NOMO-1 treated with DMSO at 0.1 percent for 48 hours (cell line): Measurements from ENCODE around the gene PDIK1L.

Source experiments
- DNase-seq: peaks from one replicate; lab custom pipeline; 2025; ENCODE audit not compliant: unreplicated experiment; lab: John Stamatoyannopoulos, UW

Gene PDIK1L

DNA sequence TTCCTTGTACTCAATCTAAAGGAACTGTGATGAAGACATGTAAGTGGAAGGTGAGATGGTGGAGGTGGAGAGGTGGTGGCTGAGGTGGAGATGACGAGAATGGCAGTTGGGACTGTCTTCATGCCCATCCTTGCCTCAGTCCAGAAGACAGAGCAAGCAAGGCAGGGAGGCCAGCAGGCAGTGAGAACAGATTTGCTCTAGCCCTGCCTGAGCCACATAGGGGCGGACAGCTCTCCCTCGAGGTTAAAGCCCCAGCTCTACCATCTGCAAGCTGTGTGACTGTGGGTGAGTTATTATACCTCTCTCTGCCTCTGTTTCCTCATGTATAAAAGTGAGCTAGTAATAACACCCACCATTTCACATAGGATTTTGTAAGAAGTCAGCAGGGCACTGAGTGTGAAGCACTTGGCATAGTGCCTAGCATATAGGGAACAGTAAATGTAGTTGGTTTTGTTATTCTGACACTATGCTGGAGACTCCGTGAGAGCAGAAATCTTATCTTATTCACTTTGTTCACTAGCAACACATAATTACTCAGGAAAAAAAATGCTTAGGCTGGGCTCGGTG lies 42.4 kb downstream of the PDIK1L start:
- no peak for DNase-seq

DNA sequence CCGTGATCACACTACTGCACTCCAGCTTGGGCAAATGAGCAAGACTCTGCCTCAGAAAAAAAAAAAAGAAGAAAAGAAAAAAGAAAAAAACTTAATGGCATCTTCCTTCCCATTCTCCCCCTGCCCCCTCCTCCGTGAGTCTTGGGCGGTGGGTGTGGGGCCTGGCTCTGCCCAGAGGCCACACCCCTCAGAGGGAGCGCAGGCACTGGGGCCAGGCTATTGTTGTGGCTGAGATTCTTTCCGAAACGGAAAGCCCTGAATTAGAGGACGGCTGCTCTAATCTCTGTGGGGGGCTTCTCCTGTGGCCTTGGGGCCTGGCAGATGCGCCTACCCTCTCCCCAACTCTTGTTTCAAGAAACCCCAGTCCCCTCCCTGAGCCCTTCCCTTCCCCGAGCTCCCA lies 43.1 kb downstream of the PDIK1L start:
- DNase-seq = no peak

DNA sequence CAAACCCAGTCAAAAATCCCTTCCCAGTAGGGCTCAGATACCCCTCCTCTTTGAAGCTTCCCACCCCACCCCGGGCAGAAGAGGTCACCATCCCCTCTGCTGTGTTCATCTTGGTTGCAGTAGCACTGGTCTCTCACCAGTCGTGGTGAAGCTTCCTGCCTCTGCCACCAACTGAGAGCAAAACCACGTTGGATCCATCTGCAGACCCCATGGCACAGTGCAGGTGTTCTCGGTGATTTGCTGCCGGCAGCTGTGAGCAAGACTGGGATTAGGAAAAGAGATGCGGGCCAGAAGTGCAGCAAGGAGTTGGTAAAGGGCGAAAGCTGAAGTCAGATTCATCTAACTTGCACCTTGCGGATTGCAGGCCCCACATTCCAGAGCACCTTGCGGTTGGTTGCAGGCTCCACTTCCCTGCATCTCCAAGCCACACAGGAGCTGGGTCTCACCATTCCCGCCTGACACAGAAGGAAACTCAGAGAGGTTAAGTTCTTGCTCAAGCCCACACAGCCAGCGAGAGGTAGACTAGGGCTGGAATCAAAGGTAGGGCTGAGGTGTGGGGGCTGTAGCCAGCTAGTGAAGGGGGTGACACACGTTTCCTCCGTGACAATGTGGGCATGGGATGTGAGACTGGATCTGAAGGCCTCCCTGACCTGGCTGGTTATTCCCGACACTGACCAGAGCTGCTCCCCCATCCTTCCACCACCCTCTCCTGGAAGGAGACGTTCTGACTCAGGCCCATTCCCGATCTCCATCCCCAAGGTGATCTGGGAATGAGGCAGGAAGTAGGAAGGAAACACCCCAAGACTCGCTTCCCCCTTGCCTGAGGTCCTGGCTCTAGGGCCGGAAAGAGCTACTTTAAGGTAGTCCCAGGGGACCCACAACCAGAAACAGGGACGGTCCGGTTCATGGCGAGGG lies 44.0 kb downstream of the PDIK1L start:
- no peak for DNase-seq

DNA sequence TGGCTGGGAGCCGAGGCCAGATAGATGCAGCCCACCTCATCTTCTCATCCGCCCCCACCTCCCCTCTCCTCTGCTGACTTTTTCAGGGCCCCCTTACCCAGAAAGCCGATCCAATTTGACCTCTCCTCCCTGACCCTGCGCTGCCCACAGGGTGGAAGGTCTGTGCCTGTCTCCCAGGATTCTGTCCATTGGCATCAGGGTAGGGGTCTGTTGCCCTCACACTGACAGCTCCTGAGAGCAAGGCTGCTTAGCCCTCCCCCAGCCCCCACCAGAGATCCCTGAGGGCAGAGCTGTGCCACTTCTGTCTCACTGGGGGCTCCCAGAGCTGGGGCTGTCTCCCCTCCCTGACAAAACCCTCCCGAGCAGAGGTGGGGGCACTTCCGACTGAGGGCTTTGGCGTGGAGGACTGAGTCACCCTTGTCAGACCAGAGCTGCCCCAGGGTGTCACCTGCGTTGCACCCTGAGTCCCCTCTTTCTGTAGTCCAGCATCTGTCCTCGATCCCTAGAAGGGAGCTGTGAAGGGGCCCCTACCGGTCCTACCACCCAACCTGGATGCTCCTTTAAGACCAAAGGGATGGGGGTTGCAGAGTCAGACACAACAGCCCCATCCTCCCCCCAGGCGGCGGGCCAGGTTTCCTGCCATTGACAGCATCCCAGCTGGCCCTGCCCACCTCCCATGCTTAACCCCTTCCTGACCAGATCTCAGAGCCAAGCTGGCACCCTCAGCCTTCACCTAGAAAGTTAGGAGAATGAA lies 44.8 kb downstream of the PDIK1L start:
- no peak for DNase-seq

DNA sequence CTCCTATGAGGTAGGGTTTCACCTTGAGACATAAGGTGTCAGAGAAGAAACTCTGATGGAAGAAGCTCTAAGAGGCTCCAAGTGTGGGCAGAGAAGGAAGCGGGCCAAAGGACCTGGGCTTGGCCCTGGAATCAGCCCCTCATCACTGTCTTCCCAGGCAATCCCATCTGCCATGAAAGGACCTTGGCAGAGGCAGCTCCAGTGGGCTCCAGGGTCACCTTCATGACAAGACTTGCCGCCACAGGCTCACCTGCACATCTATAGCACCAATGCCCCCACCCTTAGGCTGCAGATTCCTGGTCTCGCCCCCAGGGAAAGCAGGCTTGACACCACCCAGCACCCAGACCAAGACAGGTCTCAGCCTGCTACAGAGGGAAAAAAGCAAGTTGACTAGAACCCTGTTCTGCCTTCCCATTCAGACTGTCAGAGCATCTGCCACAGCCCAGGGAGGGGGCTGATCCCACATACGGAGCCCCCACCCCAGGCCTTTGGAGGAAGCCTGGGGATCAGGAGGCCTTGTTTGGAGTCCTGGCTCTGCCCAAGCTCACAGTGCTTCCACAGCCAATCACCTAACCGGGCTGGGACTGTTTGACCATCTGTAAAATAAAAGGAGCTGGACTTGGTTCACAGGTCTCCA lies 46.8 kb downstream of the PDIK1L start:
- DNase-seq = no peak

DNA sequence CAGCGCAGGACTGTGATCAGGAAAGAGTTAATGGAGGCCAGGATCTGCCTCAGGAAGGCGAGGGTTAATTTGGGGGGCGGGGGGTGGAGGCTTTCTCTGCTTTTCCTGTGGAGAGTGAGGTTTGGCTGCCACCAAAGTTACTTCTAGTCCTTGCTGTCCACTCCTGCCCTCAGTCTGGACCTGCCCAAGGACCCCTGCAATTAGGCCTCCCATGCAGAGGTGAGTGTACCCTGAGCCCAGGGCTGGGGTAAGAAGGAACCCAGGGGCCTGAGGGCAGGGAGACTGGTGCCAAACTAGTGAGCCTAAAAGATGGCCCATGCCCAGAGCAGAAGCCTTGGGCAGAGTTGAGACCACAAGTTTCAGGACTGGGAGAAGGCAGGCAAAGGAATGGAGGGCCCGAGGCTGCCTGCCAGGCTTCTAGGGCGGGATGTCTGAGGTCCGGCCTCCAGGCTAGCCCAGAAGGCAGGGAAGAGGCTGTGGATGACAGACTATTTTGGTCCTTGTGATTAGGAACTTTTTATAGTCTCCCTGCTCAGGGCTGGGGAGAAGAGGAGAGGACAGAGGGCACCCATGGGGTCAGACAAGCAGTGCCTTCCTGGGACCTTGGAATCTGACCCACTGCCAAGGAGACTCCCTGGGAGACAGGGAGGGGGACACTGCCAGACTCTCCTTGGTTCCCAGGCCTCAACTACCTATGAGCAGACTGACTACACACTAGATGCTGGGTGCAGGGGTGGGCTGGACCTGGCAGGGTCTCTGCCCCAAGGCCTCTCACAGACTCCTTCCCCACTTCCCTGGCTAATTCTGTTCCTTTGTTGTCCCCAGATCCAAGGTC lies 47.5 kb downstream of the PDIK1L start, which contains the start of gene FAM110D:
Gene FAM110D (plus strand): TSS at position 172 of the 835 bp plus-strand sequence. CDS start 2,213 bp downstream, outside the sequence.
- no peak for DNase-seq

DNA sequence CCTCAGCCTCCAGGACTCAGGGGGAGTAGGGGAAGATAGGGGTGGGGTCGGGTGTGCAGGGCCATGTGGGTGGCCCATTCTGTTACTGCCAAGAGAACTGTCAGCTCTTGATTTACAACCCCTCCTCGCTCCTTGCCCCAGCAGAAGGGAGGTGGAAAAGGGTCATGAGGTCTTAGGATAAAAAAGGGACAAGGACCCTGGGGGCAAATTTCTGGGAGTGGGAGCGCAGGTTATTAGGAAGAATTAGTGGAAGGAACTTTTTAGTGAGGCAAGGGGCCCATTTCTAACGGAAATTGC lies 48.1 kb downstream of the PDIK1L start:
- no peak for DNase-seq

DNA sequence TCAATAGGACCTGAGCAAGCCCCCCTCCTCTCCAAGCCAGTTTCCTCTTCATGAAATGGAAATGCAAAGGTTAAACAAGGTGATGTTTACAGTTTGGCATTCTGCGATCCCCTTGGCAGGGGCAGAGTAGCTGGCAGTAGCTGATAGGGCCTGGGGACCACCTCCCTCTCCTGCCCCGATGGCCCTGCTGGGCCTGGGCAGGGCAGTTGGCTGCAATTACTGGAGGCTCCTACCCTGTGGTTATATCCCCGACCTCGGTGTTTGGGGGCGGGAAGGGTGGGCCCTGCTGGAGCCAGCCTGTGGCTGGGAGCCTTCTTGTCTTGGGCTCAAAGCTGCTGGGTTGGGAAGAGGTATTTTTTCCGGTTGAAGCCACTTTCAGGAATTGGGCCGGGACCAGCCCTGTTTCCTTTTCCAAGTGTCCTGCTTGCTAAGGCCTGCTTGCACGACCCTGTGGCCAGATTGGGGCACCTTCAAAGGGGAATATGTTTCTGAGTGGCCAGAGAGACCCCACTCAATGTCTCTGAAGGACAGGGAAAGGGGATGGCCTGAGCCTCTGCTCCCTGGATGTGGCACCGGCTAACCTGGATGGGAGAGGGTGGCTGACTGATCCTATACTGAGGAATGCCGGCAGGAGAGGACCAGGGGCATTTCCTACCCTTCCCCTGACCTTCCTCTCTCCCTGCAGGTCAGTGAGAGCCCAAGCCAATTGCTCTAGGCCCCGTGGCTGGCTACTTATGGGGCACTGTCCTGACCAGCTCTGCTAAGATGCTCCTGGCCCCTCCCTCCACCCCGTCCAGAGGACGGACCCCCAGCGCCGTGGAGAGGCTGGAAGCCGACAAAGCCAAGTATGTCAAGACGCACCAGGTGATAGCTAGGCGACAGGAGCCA lies 49.1 kb downstream of the PDIK1L start:
- DNase-seq = no peak

DNA sequence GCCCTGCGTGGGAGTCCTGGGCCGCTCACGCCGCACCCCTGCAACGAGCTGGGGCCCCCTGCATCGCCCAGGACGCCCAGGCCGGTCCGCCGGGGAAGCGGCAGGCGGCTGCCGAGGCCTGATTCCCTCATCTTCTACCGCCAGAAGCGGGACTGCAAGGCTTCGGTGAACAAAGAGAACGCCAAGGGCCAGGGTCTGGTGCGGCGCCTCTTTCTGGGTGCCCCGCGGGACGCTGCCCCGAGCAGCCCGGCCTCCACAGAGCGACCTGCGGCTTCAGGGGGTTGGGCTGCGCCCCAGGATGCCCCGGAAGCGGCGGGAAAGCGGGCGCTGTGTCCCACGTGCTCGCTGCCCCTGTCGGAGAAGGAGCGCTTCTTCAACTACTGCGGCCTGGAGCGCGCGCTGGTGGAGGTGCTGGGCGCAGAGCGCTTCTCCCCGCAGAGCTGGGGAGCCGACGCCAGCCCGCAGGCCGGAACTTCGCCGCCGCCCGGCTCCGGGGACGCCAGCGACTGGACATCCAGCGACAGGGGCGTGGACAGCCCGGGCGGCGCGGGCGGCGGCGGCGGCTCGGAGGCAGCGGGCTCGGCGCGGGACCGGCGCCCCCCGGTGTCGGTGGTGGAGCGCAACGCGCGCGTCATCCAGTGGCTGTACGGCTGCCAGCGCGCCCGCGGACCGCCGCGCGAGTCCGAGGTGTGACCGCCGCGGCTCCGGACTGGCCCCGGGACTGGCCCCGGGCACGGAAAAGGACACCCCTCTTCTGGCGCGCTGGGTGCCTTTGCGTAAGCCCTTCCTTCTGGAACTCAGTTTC lies 50.0 kb downstream of the PDIK1L start:
- DNase-seq = peak; percentile 36

DNA sequence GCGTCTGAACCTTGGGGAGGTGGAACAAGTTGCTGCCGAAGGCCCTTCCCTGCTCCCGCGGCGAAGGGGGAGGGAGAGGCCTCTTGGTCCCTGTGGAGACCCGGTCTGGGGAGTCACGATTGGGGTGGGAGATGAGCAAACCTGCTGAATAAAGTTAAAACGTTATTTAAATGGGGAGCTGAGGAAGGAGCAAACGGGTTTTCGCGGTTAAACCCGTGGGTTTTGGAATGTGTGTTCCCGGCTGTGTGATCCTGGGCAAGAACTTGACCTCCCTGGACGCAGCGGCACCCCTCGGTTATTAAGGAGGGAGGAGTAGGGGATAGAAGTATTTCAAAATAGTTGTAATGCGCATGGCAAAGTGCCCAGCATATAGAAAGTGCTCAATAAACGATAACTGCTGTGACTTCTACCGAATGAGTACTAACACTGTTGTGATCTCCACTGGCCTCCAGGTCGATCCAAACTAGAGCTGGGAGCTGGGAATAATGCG lies 50.6 kb downstream of the PDIK1L start:
- DNase-seq = no peak

DNA sequence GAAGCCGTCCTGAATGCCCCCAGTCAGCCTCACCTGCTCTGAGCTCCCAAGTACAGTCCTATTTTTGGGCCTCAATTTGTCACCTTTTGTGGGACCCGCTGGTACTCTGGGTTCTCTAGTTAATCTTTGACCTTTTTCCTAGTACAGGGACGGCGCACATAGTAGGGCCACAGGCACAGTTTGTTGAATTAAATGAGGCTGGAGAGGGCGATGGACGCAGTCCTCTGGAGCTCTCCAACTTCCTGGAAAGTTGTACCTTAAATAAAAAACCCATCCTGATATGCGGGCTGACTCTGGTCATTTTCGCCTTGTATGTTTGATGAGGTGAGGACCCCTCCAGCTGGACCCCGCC lies 52.0 kb downstream of the PDIK1L start:
- DNase-seq = no peak

DNA sequence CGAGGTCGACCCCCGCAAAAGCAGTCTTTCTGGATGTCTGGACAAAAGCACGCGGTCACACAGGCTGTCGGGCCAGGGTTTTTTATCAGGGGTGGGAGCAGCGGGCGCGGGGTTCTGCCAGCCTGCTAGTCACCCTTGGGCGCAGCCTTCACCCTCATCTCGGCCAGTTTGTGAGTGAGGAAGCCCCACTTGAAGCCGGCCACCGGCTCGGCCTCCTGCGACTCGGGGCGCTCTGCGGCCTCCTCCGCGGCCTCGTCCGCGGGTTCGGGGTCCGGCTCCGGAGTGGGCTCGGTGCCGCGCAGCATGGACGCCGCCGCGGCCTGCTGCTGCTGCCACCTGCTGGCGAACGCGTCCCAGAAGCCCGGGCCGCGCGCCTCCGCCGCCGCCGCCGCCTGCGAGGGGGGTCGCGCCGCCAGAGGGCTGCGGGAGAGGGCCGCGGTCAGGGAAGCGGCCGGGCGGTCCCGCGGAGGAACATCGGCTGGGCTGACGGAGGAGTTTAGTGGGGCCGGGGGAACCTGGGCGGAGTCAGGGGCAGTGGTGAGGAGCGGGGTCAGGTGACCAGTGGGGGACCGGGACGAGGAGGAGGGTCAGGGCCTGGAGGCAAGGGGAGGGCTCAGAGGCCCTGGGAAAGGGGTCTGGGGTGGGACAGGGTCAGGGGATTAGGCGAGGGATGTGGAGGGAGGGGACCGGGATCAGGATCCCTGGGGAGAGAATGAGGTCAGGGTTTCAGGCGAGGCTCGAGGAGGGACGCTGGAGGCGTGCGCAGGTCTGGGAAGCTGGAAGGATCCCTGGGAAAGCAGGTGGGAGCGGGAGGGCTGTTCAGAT lies 52.6 kb downstream of the PDIK1L start:
- no peak for DNase-seq

DNA sequence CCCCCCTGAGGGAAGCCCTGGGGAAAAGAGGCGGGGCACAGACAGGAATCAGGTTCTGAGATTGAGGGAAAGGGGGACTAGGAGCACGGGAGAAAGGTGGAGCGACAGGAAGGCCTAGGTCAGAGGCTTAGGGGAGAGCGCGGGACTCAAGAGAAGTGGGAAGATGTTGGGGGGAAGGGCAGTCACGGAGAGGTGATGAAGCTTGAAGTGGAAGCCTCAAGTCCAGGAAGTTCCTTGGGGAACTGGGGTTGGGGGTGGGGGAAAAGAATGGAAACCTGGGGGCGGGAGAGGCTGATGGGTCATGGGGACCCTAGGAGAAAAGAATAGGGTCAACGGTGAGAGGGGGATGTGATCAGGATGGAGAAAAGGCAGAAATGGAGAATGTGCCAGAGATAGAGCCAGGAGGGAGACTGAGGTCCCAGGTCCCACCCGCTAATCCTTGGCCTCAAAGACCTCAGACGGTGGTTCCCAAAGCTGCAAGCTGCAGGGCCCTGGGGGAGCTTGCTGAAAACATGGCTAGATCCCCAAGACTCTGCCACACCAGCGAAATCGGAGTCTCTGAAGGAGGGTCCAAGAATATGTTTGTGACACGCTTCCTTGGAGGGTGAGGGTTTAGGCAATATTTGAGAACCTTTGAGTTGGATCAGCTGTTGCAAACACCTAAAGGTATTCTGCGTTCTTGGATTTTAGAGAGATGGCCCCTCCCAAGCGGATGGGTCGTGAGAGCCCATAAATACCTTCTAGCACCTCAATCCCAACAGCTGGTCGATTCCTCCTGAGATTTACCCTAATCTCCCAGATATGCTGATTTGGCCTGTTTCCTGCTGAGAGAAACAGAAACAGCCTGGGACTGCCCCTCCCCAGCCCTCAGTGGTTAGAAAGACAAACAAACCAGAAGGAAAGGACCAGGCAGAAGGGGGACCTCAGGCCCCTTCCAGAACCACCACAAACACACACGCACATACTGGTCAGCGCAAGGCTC lies 53.5 kb downstream of the PDIK1L start:
- no peak for DNase-seq

DNA sequence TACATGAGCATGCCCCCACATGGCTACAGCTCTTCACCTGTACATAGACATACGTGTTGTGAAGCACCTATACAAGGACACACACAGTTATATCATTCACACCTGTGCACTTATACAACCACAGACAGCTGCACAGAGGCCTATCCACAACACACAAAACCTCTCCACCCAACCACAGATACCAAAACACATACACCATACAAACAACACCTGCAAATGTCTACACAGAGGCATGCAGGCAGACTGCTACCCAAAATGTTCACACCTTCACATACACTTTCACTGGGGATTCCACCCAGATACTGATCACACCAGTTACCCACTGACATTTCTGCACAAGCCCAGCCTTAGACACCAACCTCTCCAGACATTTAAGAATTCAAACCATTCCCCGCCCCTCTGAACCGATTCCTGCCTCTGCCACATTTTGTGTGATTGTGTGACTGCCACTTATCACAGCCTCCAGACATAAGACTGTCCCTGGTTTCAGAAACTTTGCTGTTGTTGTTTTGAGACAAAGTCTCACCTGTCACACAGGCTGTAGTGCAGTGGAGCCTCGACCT lies 55.2 kb downstream of the PDIK1L start:
- DNase-seq = no peak

DNA sequence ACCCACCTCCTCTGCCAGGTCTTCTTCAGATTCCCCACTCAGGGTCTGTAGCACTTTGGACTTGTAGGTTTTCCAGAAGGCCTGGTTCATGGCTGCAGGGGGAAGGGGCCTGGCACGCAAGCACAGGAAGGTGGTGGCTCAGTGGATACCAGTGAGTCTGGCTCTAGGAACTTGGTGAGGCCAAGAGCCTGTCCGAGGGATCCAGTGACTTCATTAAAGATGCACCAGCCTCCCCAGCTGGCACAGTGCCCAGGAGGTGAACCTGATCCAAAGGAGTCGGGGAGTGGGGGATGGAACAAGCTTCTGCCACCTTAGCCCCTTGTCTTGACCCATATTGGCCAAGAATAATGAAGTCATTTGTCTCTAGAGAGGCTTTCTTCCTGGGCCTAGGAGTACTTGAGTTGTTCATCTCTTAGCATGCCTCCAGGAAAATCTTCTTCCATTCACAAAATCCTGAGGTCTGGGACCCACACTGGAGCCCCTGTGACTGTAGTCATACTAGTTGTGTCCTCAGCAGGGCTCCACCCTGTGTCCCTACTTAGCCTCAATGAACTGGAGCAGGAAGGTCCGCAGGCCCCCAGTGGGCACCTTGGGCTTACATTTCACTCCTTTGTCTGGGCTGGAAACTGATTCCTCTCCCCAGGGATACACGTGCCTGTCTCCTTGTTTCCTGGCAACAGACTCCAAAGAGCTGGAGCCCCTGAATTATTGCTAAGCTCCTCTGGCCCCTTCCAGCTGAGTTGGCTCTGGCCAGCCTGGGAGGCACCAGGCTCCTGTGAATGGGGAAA lies 57.0 kb downstream of the PDIK1L start, which contains the start of gene C1orf232:
Gene C1orf232 (minus strand): TSS at position 554 of the 788 bp plus-strand sequence. CDS start 464 bp downstream, at position 90.
- DNase-seq = no peak

DNA sequence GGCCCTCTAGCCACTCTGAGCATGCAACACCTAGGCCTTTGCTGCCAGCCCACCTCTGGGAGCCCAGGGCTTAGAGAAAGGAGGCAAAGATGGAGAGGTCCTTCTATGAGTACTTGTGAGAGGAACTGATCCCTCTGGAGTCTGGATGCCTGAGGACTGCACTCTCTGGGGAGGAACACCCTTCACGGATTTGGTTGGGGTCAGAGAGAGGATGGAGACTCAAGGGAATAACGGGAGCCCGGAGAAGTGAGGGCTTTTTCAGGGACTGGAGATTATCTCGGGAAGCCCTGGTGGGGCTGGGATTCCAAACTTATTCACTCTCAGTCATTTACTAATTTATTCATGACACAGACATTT lies 57.6 kb downstream of the PDIK1L start:
- DNase-seq = no peak
